HL-60 (cell line): ENCODE measurements around the gene RAMP3.
"Not testable (repeated sequence)": the region's sequence is repeated elsewhere in the genome, so short reads cannot be mapped to it uniquely, and the experiment has no call there.

Experiments used
- DNase-seq, 2 experiments: peaks; one replicate each; pipeline ENCODE4 v3.0.0-alpha.2; 2010 to 2020; ENCODE audit warnings: low read depth in 1 of 2, low spot score in 1 of 2
- H3K27ac ChIP-seq: fragments of 250-450 bp; sonication (Bioruptor Pico); replicated peaks from 2 replicates; pipeline ENCODE4 v1.5.1; 2020; ENCODE audit warnings: mild to moderate bottlenecking, moderate library complexity
- H3K27me3 ChIP-seq: fragments of 250-450 bp; sonication (Bioruptor Pico); 2 replicates; pipeline ENCODE4 v1.5.1; 2021; ENCODE audit warnings: mild to moderate bottlenecking, moderate library complexity; ENCODE audit not compliant: insufficient read depth, poor library complexity, severe bottlenecking
- H3K4me3 ChIP-seq: replicated peaks from 2 replicates; pipeline ENCODE4 v1.5.1; 2011; ENCODE audit warnings: mild to moderate bottlenecking, control low read depth, low read length; ENCODE audit not compliant: insufficient read depth
- GABPA ChIP-seq: IDR thresholded peaks from 2 replicates; pipeline ENCODE4 v1.6.1; 2012; ENCODE audit warnings: low read depth
- POLR2AphosphoS5 ChIP-seq: IDR thresholded peaks from 2 replicates; pipeline ENCODE4 v1.6.1; 2012; ENCODE audit warnings: low read depth
- SPI1 ChIP-seq: IDR thresholded peaks from 2 replicates; pipeline ENCODE4 v1.6.1; 2012; ENCODE audit warnings: low read depth, mild to moderate bottlenecking, borderline replicate concordance
- TF ChIP-seq, protein P1 (sequence below): IDR thresholded peaks from one replicate; pipeline ENCODE4 v1.5.1; 2011; ENCODE audit warnings: low read length, control low read depth, inconsistent platforms; ENCODE audit not compliant: insufficient read depth
- TF ChIP-seq, protein P2 (sequence below): IDR thresholded peaks from 2 replicates; pipeline ENCODE4 v1.6.1; 2012; ENCODE audit warnings: low read depth; ENCODE audit not compliant: insufficient replicate concordance

Gene RAMP3

DNA sequence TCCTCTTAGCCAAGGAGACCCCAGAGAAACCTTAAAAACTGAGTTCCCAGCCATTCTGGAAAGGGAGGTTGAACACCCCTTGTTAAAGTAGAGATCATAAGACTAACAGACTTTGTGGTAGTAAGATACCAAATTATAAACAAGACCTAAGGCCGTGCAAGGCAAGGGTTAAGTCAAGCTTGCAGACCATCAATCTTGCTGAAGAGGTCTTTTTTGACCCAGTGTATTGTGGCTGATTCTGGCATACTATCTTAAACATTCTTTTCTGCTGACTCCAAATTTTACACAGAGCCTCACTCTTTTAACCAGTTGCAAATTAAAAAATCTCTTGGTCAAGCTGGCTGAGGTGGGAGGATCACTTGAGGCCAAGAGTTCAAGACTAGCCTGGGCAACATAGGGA, 44.9 kb upstream of the RAMP3 start:
- Histone ChIP-seq H3K4me3 (no peak overlapping the region), H3K27ac (no peak overlapping the region; the same call in 1 of the 2 replicates), H3K27me3 (no peaks in the 10 kb centered on the region)
- no peak for DNase-seq
- TF ChIP-seq POLR2AphosphoS5 (no peak), GABPA (no peak), SPI1 (no peak)
- TF ChIP-seq, protein P1, sequence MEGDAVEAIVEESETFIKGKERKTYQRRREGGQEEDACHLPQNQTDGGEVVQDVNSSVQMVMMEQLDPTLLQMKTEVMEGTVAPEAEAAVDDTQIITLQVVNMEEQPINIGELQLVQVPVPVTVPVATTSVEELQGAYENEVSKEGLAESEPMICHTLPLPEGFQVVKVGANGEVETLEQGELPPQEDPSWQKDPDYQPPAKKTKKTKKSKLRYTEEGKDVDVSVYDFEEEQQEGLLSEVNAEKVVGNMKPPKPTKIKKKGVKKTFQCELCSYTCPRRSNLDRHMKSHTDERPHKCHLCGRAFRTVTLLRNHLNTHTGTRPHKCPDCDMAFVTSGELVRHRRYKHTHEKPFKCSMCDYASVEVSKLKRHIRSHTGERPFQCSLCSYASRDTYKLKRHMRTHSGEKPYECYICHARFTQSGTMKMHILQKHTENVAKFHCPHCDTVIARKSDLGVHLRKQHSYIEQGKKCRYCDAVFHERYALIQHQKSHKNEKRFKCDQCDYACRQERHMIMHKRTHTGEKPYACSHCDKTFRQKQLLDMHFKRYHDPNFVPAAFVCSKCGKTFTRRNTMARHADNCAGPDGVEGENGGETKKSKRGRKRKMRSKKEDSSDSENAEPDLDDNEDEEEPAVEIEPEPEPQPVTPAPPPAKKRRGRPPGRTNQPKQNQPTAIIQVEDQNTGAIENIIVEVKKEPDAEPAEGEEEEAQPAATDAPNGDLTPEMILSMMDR = no peak
- TF ChIP-seq, protein P2, sequence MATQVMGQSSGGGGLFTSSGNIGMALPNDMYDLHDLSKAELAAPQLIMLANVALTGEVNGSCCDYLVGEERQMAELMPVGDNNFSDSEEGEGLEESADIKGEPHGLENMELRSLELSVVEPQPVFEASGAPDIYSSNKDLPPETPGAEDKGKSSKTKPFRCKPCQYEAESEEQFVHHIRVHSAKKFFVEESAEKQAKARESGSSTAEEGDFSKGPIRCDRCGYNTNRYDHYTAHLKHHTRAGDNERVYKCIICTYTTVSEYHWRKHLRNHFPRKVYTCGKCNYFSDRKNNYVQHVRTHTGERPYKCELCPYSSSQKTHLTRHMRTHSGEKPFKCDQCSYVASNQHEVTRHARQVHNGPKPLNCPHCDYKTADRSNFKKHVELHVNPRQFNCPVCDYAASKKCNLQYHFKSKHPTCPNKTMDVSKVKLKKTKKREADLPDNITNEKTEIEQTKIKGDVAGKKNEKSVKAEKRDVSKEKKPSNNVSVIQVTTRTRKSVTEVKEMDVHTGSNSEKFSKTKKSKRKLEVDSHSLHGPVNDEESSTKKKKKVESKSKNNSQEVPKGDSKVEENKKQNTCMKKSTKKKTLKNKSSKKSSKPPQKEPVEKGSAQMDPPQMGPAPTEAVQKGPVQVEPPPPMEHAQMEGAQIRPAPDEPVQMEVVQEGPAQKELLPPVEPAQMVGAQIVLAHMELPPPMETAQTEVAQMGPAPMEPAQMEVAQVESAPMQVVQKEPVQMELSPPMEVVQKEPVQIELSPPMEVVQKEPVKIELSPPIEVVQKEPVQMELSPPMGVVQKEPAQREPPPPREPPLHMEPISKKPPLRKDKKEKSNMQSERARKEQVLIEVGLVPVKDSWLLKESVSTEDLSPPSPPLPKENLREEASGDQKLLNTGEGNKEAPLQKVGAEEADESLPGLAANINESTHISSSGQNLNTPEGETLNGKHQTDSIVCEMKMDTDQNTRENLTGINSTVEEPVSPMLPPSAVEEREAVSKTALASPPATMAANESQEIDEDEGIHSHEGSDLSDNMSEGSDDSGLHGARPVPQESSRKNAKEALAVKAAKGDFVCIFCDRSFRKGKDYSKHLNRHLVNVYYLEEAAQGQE = no peak

DNA sequence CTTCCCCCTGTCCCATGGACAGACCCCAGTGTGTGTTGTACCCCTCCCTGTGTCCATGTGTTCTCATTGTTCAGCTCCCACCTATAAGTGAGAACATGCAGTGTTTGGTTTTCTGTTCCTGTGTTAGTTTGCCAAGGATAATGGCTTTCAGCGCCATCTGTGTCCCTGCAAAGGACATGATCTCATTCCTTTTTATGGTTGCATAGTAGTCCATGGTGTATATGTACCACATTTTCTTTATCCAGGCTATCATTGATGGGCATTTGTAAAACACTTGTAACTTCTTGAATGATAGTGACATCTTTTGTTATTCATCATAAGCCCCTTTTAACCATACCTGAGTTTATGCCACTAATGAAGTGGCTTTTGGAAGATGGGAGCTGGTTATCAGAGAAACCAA, 43.3 kb upstream of the RAMP3 start:
- not testable (repeated sequence) for H3K27me3 ChIP-seq, DNase-seq, H3K4me3 ChIP-seq, H3K27ac ChIP-seq

DNA sequence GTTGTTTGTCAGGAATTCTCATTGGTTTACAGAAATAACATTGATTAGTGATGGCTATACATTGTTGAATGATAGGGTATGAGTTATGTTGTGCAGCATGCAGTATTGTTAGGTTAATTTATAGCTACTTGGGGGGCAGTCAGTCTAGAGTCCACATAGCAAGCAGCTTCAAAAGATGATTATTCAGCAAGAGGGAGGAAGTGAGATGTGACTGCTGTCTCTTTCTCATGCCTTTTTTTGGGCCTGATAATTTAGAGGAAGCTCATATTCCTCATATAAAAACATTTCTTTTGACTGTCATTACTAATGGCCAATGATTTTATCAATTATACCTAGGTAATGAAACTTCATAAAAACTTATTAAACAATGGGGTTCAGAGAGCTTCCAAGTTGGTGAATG, 42.7 kb upstream of the RAMP3 start:
- Histone ChIP-seq H3K4me3 (no peak overlapping the region), H3K27ac (no peak overlapping the region), H3K27me3 (no peaks in the 10 kb centered on the region)
- TF ChIP-seq POLR2AphosphoS5 (no peak), SPI1 (peak; percentile 50; the same call in 1 of the 2 replicates)
- no peak for DNase-seq

DNA sequence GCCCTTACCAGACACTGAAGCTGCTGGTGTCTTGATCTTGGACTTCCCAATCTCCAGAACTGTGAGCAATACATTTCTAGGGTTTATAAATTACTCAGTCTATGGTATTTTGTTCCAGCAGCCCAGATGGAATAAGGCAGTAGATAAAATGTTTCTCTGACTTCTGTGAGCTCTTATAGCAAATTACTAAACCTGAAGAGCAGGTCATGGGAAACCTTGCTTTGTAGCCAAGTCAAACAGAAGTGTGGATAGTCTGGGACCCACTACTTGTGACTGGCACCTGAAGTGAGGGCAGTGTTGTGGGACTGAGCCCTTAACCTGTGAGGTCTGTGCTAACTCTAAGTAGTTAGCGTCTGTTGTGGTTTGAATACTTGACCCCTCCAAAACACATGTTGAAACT, 41.5 kb upstream of the RAMP3 start:
- no peak overlapping the region for H3K4me3 ChIP-seq
- no peak overlapping the region for H3K27ac ChIP-seq
- no peaks in the 10 kb centered on the region for H3K27me3 ChIP-seq
- no peak for TF ChIP-seq SPI1
- TF ChIP-seq, protein P2 = no peak
- TF ChIP-seq, protein P1 = no peak
- no peak for TF ChIP-seq GABPA
- TF ChIP-seq POLR2AphosphoS5 = no peak
- DNase-seq = no peak

DNA sequence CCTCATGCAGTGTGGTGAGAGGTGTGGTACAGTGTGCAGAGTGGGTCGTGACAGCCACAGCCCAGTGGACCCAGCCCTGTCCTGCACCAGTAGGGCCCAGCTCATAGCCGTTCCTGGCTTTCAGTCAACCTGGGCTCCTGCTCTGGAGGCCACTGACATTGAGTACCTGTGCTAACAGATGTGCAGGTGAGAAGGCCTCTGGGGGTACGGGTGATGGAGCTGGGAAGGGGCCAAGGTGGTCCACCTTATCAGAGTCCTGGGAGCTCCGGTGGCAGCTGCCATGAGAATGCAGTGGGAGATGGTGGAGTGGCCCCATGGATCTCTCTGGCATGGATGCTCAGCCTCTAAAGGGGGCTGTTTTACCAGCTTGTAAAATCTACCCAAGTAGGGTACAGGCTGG, 40.0 kb upstream of the RAMP3 start:
- no peaks in the 10 kb centered on the region for H3K27me3 ChIP-seq
- no peak overlapping the region for H3K27ac ChIP-seq
- no peak for DNase-seq
- TF ChIP-seq GABPA = no peak
- TF ChIP-seq POLR2AphosphoS5 = no peak
- TF ChIP-seq, protein P1 = no peak
- TF ChIP-seq, protein P2 = no peak
- TF ChIP-seq SPI1 = no peak
- no peak overlapping the region for H3K4me3 ChIP-seq
